ENCODE results near the gene LPP. TPM values are rescaled to one million over a fixed set of nuclear protein-coding genes. Genes with fewer than 3 reads are reported as not detected.

The LPP gene
- polyA plus RNA-seq, 3 donors from 2014 or later = 6.5 to 33.5 (median 11.3) TPM

- H3K4me3 Mint-ChIP-seq = peak overlapping the region in 1 of 5 donors; percentile 48
- H3K4me1 Mint-ChIP-seq = peaks cover 25 to 55% of the 10 kb centered on the region in 2 donors
- peak overlapping the region in 3 of 6 donors; percentile 13 to 54 (median 20) for H3K27ac Mint-ChIP-seq
- H3K36me3 Mint-ChIP-seq = peaks cover 0 to 17% (median 16%) of the 10 kb centered on the region in 3 donors
- no peaks in the 10 kb centered on the region for H3K9me3 Mint-ChIP-seq
- no peak for DNase-seq
- peaks cover 0 to 2% (median 0%) of the 10 kb centered on the region in 3 donors for H3K27me3 Mint-ChIP-seq (ENCODE audit: low read depth in 3 of 3)
Measured at GRCh38 chr3:188533172-188533571, 379.2 kb downstream of the LPP start.

GRCh38 chr3:188533612-188534357 lies 379.8 kb downstream of the LPP start:
- DNase-seq = no peak
- H3K27me3 Mint-ChIP-seq (ENCODE audit: low read depth in 3 of 3) = peaks cover 0 to 2% (median 0%) of the 10 kb centered on the region in 3 donors
- peak overlapping the region in 1 of 6 donors; percentile 54 for H3K27ac Mint-ChIP-seq
- peaks cover 0 to 17% (median 16%) of the 10 kb centered on the region in 3 donors for H3K36me3 Mint-ChIP-seq
- H3K4me3 Mint-ChIP-seq = no peak overlapping the region
- H3K4me1 Mint-ChIP-seq = peaks cover 28 to 61% of the 10 kb centered on the region in 2 donors
- H3K9me3 Mint-ChIP-seq = no peaks in the 10 kb centered on the region

DNA sequence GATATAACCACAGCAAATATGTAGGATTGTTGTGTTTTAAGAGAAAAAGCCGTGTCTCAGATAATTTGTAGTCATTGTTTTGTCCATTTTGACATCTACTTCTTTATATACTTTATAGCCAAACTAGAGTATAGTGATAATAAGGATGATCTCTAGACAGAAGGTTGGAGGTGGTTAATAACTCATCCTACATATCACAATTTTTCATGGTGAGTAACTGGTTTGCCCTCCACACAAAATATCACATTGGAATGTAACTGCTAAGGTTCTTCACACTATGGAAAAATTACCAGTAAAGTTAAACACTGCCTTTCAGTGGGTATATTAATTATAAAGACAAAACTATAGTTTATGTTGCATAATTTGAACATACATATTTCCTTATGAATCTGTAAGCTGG lies 380.7 kb downstream of the LPP start:
- Mint-ChIP-seq H3K4me1 (peaks cover 33 to 67% of the 10 kb centered on the region in 2 donors), H3K9me3 (no peaks in the 10 kb centered on the region), H3K27ac (no peak overlapping the region), H3K27me3 (ENCODE audit: low read depth in 3 of 3) (peaks cover 0 to 2% (median 0%) of the 10 kb centered on the region in 3 donors), H3K4me3 (no peak overlapping the region), H3K36me3 (peaks cover 4 to 18% (median 11%) of the 10 kb centered on the region in 3 donors)
- no peak for DNase-seq

DNA sequence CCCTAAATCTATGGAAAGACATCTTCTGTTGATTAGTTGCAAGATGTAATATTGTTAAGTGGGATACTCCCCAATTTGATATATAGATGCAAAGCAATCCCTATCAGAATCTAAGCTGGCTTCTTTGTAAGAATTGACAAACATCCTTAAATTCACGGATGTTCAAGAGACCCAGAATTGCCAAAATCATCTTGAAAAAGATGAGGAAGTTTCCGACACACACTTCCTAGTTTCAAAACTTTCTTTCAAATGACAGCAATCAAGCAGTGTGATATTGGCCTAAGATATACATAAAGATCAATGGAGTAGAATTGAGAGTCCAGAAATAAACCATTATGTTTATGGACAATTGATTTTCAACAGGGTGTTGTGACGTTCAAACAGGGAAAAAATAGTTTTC lies 383.6 kb downstream of the LPP start:
- Mint-ChIP-seq H3K9me3 (no peaks in the 10 kb centered on the region), H3K27me3 (ENCODE audit: low read depth in 3 of 3) (peaks cover 0 to 2% (median 0%) of the 10 kb centered on the region in 3 donors), H3K4me1 (peaks cover 48 to 76% of the 10 kb centered on the region in 2 donors), H3K36me3 (peaks cover 4 to 14% (median 4%) of the 10 kb centered on the region in 3 donors), H3K4me3 (no peak overlapping the region), H3K27ac (no peak overlapping the region)
- no peak for DNase-seq

- Mint-ChIP-seq H3K27ac (peak overlapping the region in 2 of 6 donors; percentile 7 to 12), H3K4me1 (peaks cover 42 to 76% of the 10 kb centered on the region in 2 donors), H3K36me3 (peaks cover 4 to 14% (median 9%) of the 10 kb centered on the region in 3 donors), H3K27me3 (ENCODE audit: low read depth in 3 of 3) (peaks cover 0 to 2% (median 0%) of the 10 kb centered on the region in 3 donors), H3K9me3 (peaks cover 0 to 2% (median 0%) of the 10 kb centered on the region in 6 donors), H3K4me3 (no peak overlapping the region)
- no peak for DNase-seq
Measured at GRCh38 chr3:188539037-188539436, 385.1 kb downstream of the LPP start.

DNA sequence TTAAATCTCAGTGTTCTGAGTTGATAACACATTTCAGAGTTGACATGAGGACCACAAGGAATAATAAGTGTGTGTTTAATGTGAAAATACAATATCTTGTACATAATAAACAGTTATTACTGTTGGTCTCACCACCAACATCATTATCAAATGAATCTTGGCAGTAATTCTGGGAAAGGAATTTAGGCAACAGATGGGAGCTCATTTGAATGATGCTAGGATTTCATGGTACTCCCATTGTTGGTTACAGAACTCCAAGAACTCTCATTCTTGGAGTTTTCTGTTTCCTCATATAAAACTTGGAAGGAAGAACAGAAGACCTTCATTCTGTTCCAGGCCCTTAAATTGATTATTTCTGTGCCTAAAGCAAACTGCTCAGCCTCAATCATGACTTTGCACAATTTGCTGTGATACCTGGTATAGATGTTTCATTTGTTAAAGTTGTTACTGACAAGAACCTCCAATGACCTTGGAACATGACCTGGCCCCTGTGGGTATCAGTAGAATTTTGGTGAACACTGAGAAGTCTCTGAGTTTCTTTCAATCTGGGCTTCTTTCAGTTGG lies 385.8 kb downstream of the LPP start:
- Mint-ChIP-seq H3K36me3 (peaks cover 4 to 14% (median 9%) of the 10 kb centered on the region in 3 donors), H3K9me3 (peaks cover 0 to 2% (median 0%) of the 10 kb centered on the region in 6 donors), H3K4me1 (peaks cover 39 to 70% of the 10 kb centered on the region in 2 donors), H3K27me3 (ENCODE audit: low read depth in 3 of 3) (peaks cover 0 to 2% (median 0%) of the 10 kb centered on the region in 3 donors), H3K27ac (peak overlapping the region in 1 of 6 donors; percentile 12), H3K4me3 (no peak overlapping the region)
- DNase-seq = no peak

GRCh38 chr3:188542196-188542595 lies 388.2 kb downstream of the LPP start:
- peaks cover 39 to 66% of the 10 kb centered on the region in 2 donors for H3K4me1 Mint-ChIP-seq
- H3K9me3 Mint-ChIP-seq = peaks cover 0 to 2% (median 0%) of the 10 kb centered on the region in 6 donors
- no peak overlapping the region for H3K4me3 Mint-ChIP-seq
- no peaks in the 10 kb centered on the region for H3K27me3 Mint-ChIP-seq (ENCODE audit: low read depth in 3 of 3)
- peaks cover 4 to 9% (median 4%) of the 10 kb centered on the region in 3 donors for H3K36me3 Mint-ChIP-seq
- no peak for DNase-seq
- peak overlapping the region in 4 of 6 donors; percentile 1 to 73 (median 30) for H3K27ac Mint-ChIP-seq

GRCh38 chr3:188544012-188544411 lies 390.1 kb downstream of the LPP start:
- no peaks in the 10 kb centered on the region for H3K27me3 Mint-ChIP-seq (ENCODE audit: low read depth in 3 of 3)
- H3K27ac Mint-ChIP-seq = peak overlapping the region in 1 of 6 donors; percentile 38
- no peak overlapping the region for H3K4me3 Mint-ChIP-seq
- H3K36me3 Mint-ChIP-seq = peaks cover 4 to 16% (median 14%) of the 10 kb centered on the region in 3 donors
- H3K4me1 Mint-ChIP-seq = peaks cover 31 to 62% of the 10 kb centered on the region in 2 donors
- peaks cover 0 to 2% (median 0%) of the 10 kb centered on the region in 6 donors for H3K9me3 Mint-ChIP-seq
- DNase-seq = no peak

- Mint-ChIP-seq H3K4me1 (peaks cover 18 to 34% of the 10 kb centered on the region in 2 donors), H3K27me3 (ENCODE audit: low read depth in 3 of 3) (no peaks in the 10 kb centered on the region), H3K4me3 (no peak overlapping the region), H3K36me3 (peaks cover 0 to 18% (median 12%) of the 10 kb centered on the region in 3 donors), H3K9me3 (peaks cover 0 to 2% (median 0%) of the 10 kb centered on the region in 6 donors), H3K27ac (peak overlapping the region in 2 of 6 donors; percentile 5 to 13)
- no peak for DNase-seq
Measured at GRCh38 chr3:188546835-188547670, 393.1 kb downstream of the LPP start.

DNA sequence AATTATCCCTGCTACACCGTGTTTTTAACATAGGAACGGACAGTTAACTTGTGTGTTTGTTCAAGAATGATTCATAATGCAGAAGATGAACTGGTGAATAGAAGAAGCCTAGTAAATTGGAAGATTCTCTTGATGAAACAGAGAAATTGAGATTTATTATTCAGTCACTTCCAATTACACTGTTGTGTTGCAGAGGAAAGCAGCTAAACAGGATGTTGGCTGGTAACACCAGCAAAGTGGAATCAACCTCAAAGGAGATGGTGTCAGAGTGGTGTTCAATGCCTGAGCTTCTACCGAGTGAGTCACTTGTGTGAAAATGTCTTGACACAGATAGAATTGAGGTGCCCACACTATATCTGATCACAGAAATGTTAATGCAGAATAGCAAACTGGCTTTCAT lies 399.6 kb downstream of the LPP start:
- Mint-ChIP-seq H3K4me3 (no peak overlapping the region), H3K4me1 (peaks cover 2 to 20% of the 10 kb centered on the region in 2 donors), H3K9me3 (no peaks in the 10 kb centered on the region), H3K27me3 (ENCODE audit: low read depth in 3 of 3) (peaks cover 0 to 5% (median 0%) of the 10 kb centered on the region in 3 donors), H3K27ac (no peak overlapping the region), H3K36me3 (peaks cover 0 to 6% (median 2%) of the 10 kb centered on the region in 3 donors)
- peak; percentile 83 to 86 (median 84) for DNase-seq

DNA sequence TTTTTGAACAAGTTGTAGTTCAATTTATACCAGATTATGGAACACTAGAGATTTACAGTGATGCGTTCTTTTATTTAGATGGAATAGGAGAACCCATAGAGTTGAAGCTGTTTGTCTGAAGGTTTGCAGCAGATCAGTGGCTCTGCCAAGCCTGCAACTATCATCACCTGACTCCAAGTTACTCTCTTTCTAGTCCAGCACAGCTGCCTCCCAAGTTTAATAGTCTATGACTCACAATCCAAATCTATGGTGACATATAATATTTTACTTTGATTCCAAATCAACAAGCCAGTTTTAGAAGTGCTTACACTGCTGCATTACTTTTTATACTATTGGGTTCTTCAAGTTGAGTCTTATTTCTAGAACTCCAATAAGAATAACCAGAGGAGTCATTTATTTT lies 400.4 kb downstream of the LPP start:
- H3K4me1 Mint-ChIP-seq = peaks cover 0 to 28% of the 10 kb centered on the region in 2 donors
- no peak for DNase-seq
- H3K4me3 Mint-ChIP-seq = no peak overlapping the region
- H3K9me3 Mint-ChIP-seq = no peaks in the 10 kb centered on the region
- peaks cover 0 to 5% (median 0%) of the 10 kb centered on the region in 3 donors for H3K27me3 Mint-ChIP-seq (ENCODE audit: low read depth in 3 of 3)
- H3K27ac Mint-ChIP-seq = no peak overlapping the region
- H3K36me3 Mint-ChIP-seq = peaks cover 0 to under 1% (median 0%) of the 10 kb centered on the region in 3 donors

DNA sequence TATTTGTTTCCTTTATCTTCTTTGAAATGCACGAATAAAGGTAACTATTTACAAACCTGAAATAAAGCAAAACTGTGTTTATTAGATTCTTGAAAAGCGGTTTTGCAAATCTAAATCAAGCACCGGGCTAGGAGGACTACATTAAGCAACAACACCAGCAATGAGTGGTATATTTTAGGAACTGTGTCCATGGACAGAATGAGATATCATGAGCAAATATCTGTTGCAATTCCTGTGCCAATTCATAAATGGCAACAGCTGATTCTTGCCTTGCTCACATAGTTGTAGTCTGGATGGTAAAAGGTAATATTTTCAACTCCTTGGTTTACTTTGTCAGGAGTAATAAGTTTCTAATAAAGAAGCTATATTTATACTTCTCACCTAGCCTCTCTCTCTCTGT lies 403.3 kb downstream of the LPP start:
- H3K9me3 Mint-ChIP-seq = no peaks in the 10 kb centered on the region
- DNase-seq = no peak
- peaks cover 0 to 5% (median 0%) of the 10 kb centered on the region in 3 donors for H3K27me3 Mint-ChIP-seq (ENCODE audit: low read depth in 3 of 3)
- peaks cover 0 to 3% (median 0%) of the 10 kb centered on the region in 3 donors for H3K36me3 Mint-ChIP-seq
- H3K27ac Mint-ChIP-seq = peak overlapping the region in 5 of 6 donors; percentile 81 to 92 (median 88)
- peaks cover 14 to 51% of the 10 kb centered on the region in 2 donors for H3K4me1 Mint-ChIP-seq
- peak overlapping the region in 2 of 5 donors; percentile 57 to 69 for H3K4me3 Mint-ChIP-seq
